CD4-positive, alpha-beta T cell treated with Interleukin-15 for 4 hours (primary cell): ENCODE measurements around the gene FBH1.
"Not testable (repeated sequence)": the region's sequence is repeated elsewhere in the genome, so short reads cannot be mapped to it uniquely, and the experiment has no call there.

ENCODE experiments used
- DNase-seq: peaks from one replicate; pipeline ENCODE4 v3.0.0-alpha.2; 2020; ENCODE audit warnings: low spot score

Gene FBH1

GRCh38 chr10:5889624-5890451 lies at the start of gene FBH1, which contains the start of gene ANKRD16:
Gene FBH1, plus strand, starts transcription at chr10:5890243. Its CDS starts 103 bp downstream, at chr10:5890346.
Gene ANKRD16, minus strand, starts transcription at chr10:5889893. Its CDS starts 539 bp downstream, at chr10:5889354.
- DNase-seq, result peak; percentile 98

- DNase-seq, result no peak
Observed at GRCh38 chr10:5840314-5841307, 49.4 kb upstream of the FBH1 start.

GRCh38 chr10:5841965-5842364 lies 48.1 kb upstream of the FBH1 start:
- DNase-seq, result no peak

- DNase-seq, result no peak
Observed at GRCh38 chr10:5843686-5844344, 46.2 kb upstream of the FBH1 start.

GRCh38 chr10:5844345-5845055 lies 45.5 kb upstream of the FBH1 start:
- no peak for DNase-seq

- DNase-seq, result not testable (repeated sequence)
Observed at GRCh38 chr10:5846667-5847066, 43.4 kb upstream of the FBH1 start.

- no peak for DNase-seq
Observed at GRCh38 chr10:5854131-5854475, 35.9 kb upstream of the FBH1 start.

- no peak for DNase-seq
Observed at GRCh38 chr10:5855979-5856700, 33.9 kb upstream of the FBH1 start.

- DNase-seq, result no peak
Observed at GRCh38 chr10:5856701-5857004, 33.4 kb upstream of the FBH1 start.

GRCh38 chr10:5858811-5859210 lies 31.2 kb upstream of the FBH1 start:
- no peak for DNase-seq

- DNase-seq, result no peak
Observed at GRCh38 chr10:5860066-5860465, 30.0 kb upstream of the FBH1 start.

- no peak for DNase-seq
Observed at GRCh38 chr10:5862360-5862961, 27.6 kb upstream of the FBH1 start.

GRCh38 chr10:5862981-5863685 lies 26.9 kb upstream of the FBH1 start:
- DNase-seq, result not testable (repeated sequence)

- not testable (repeated sequence) for DNase-seq
Observed at GRCh38 chr10:5866451-5867081, 23.5 kb upstream of the FBH1 start.

- not testable (repeated sequence) for DNase-seq
Observed at GRCh38 chr10:5867091-5867615, 22.9 kb upstream of the FBH1 start.

- not testable (repeated sequence) for DNase-seq
Observed at GRCh38 chr10:5868383-5868782, 21.7 kb upstream of the FBH1 start.

GRCh38 chr10:5869156-5869555 lies 20.9 kb upstream of the FBH1 start:
- no peak for DNase-seq

- no peak for DNase-seq
Observed at GRCh38 chr10:5871596-5871995, 18.4 kb upstream of the FBH1 start.

GRCh38 chr10:5873515-5873995 lies 16.5 kb upstream of the FBH1 start:
- peak; percentile 76 for DNase-seq
